ENCODE data around the gene ZNF511. TPM values are rescaled to one million over a fixed set of nuclear protein-coding genes. Genes with fewer than 3 reads are reported as not detected.

ZNF511 gene
- total and polyA plus RNA-seq, 10 donors, result 26.3 to 50.6 (median 30.5) TPM

GRCh38 chr10:133337370-133337725, 28.6 kb downstream of the ZNF511 start:
- Histone ChIP-seq H3K27me3 (replicated peaks in 1 of 7) (peaks cover 0 to 88% (median 47%) of the 10 kb centered on the region in 7 donors), H3K9me3 (no peaks in the 10 kb centered on the region), H3K4me1 (peaks cover 15 to 31% (median 24%) of the 10 kb centered on the region in 6 donors), H3K4me3 (no peak overlapping the region), H3K27ac (no peak overlapping the region), H3K36me3 (no peaks in the 10 kb centered on the region)
- intact Hi-C loops (cut with DNase I; ENCODE audit: low total_unique reads), result loop anchor here (10.0 kb wide), 1 partner anchor 187 kb away; the partner anchor contains the start of gene CYP2E1
- TF ChIP-seq CTCF (IDR thresholded peaks at IDR 0.05 in 8 of 11, conservative IDR thresholded peaks at IDR 0.05 in 3 of 11), result no peak
- TF ChIP-seq POLR2AphosphoS5 (IDR thresholded peaks at IDR 0.05), result no peak
- no peak for TF ChIP-seq POLR2A (IDR thresholded peaks at IDR 0.05)
- 76 to 91% (median 89%) methylated on average over 3 of the region's 3 CpGs for WGBS, 5 donors
- no peak for DNase-seq

GRCh38 chr10:133338080-133339071, 29.7 kb downstream of the ZNF511 start:
- TF ChIP-seq CTCF (IDR thresholded peaks at IDR 0.05 in 8 of 11, conservative IDR thresholded peaks at IDR 0.05 in 3 of 11), result no peak
- TF ChIP-seq POLR2AphosphoS5 (IDR thresholded peaks at IDR 0.05), result no peak
- no peak for TF ChIP-seq POLR2A (IDR thresholded peaks at IDR 0.05)
- Histone ChIP-seq H3K27me3 (replicated peaks in 1 of 7) (peaks cover 0 to 90% (median 43%) of the 10 kb centered on the region in 7 donors), H3K4me1 (peaks cover 15 to 31% (median 24%) of the 10 kb centered on the region in 6 donors), H3K27ac (no peak overlapping the region), H3K4me3 (no peak overlapping the region), H3K36me3 (no peaks in the 10 kb centered on the region), H3K9me3 (no peaks in the 10 kb centered on the region)
- no peak for DNase-seq
- 86 to 93% (median 91%) methylated on average over 10 of the region's 10 CpGs for WGBS, 5 donors
- intact Hi-C loops (cut with DNase I; ENCODE audit: low total_unique reads), result loop anchor here (10.0 kb wide), 1 partner anchor 186 kb away; the partner anchor contains the start of gene CYP2E1

- WGBS, 5 donors, result 90 to 95% (median 92%) methylated on average over 13 of the region's 13 CpGs
- no peak for DNase-seq
These were observed 31.1 kb downstream of the ZNF511 start for GRCh38 chr10:133339708-133340380.

More at GRCh38 chr10:133339708-133340380, 31.1 kb downstream of the ZNF511 start:
- no peaks in the 10 kb centered on the region for H3K36me3 ChIP-seq
- no peak overlapping the region for H3K4me3 ChIP-seq
- peaks cover 12 to 27% (median 21%) of the 10 kb centered on the region in 6 donors for H3K4me1 ChIP-seq
- H3K27me3 ChIP-seq (replicated peaks in 1 of 7), result peaks cover 0 to 100% (median 50%) of the 10 kb centered on the region in 7 donors
- no peaks in the 10 kb centered on the region for H3K9me3 ChIP-seq
- intact Hi-C loops (cut with DNase I; ENCODE audit: low total_unique reads), result loop anchor here (10.0 kb wide), 1 partner anchor 185 kb away; the partner anchor contains the start of gene CYP2E1
- TF ChIP-seq CTCF (IDR thresholded peaks at IDR 0.05 in 8 of 11, conservative IDR thresholded peaks at IDR 0.05 in 3 of 11) (no peak), POLR2A (IDR thresholded peaks at IDR 0.05) (no peak), POLR2AphosphoS5 (IDR thresholded peaks at IDR 0.05) (no peak)
- H3K27ac ChIP-seq, result no peak overlapping the region
